ENCODE measurements around the gene HCN4.

HCN4 gene

DNA sequence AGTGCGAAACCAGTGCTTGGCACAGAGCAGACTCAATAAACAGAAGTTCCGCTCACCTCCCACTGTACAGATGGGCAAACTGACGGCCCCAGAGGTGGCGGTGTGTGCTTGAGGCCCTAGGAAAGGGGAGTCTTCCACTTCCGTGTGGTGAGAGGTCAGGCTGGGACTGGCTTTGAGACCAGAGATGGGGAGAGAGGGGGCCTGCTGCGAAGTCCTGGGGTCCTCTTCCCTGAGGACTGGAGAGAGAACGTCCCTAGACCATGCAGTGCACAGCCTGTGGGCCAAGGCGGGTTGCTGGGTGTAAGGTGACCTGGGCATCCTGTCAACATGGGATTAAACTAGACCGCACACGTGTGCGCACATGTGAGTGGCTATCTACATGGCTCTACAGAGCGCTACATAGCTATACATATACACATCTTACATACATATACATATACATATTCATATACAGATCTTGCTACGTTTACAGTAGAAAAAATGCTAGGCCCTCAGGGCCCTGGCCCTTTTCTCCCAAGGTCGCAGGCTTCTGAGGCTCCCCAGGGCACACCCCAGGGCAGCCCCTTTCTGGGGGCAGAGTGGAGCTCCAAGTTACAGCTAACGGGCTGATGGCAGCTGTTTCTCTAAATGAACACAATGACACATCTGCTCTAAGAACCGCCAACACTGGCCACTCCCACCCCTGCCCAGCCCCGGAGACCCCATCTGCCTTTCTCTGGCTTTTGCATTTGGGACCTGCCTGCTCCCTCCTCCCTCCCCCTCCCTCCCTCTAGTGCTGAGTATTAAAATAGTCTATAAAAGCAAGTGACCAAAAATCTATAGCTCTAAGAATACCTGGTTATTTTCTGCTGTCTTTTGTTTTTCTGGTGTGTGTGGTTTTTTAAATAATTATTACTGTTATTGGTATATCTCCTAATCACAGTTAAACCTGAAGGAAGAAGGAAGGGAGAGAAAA, 47.0 kb downstream of the HCN4 start:
- CTCF ChIA-PET = no interaction called here
- DNase-seq (ENCODE audit: low read depth, low spot score) = no peak
- TF ChIP-seq CTCF (IDR thresholded peaks at IDR 0.05; ENCODE audit: insufficient read depth, low read length, missing control alignments) = no peak
- no peak overlapping the region for H3K4me3 ChIP-seq (ENCODE audit: low read depth, low read length)
- POLR2A ChIA-PET = no interaction called here

- POLR2A ChIA-PET = no interaction called here
Observed at GRCh38 chr15:73320619-73321180, 48.1 kb downstream of the HCN4 start.

DNA sequence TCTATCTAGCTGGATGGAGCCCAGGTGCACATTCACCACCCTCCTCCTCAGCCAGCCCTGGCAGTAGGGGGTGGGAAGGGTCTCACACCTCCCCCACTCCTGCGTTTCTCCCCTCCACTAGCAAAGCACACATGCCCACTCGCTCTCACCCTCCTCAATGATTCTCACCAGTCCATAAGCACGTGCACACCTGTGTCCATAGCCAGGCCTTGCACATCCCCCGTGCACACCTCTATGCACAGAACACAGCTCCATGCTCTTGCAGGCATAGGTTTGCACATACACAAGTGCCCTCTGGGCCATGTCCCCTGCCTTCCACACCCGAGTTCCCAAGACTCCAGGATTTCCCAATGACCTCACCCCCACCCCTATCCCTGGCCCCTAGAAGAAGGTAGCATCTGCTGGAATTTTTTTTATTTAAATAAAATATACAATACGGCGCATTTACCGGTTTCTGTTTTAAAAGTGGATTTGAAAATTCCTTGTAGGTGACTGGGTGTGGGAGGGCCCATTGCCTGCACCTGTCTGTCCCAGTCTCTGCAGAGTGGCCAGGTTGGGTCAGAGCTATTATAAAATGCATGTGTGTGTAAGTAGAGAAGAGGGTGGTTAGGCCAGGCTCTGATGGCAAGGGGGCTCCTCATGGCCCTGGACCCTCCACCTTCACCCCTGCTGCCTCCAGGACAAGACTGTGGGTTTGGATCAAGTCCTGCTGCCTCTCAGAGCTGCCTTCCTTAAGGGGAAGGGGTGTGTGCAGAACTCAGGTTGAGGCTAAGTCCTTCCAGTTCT, 49.1 kb downstream of the HCN4 start:
- no peak overlapping the region for H3K4me3 ChIP-seq (ENCODE audit: low read depth, low read length)
- DNase-seq (ENCODE audit: low read depth, low spot score) = no peak
- ChIA-PET CTCF (no interaction called here), POLR2A (no interaction called here)
- TF ChIP-seq CTCF (IDR thresholded peaks at IDR 0.05; ENCODE audit: insufficient read depth, low read length, missing control alignments) = no peak

More at GRCh38 chr15:73320619-73321180, 48.1 kb downstream of the HCN4 start:
- DNase-seq (ENCODE audit: low read depth, low spot score) = no peak
- CTCF ChIA-PET = no interaction called here
- H3K4me3 ChIP-seq (ENCODE audit: low read depth, low read length) = no peak overlapping the region
- TF ChIP-seq CTCF (IDR thresholded peaks at IDR 0.05; ENCODE audit: insufficient read depth, low read length, missing control alignments) = no peak

DNA sequence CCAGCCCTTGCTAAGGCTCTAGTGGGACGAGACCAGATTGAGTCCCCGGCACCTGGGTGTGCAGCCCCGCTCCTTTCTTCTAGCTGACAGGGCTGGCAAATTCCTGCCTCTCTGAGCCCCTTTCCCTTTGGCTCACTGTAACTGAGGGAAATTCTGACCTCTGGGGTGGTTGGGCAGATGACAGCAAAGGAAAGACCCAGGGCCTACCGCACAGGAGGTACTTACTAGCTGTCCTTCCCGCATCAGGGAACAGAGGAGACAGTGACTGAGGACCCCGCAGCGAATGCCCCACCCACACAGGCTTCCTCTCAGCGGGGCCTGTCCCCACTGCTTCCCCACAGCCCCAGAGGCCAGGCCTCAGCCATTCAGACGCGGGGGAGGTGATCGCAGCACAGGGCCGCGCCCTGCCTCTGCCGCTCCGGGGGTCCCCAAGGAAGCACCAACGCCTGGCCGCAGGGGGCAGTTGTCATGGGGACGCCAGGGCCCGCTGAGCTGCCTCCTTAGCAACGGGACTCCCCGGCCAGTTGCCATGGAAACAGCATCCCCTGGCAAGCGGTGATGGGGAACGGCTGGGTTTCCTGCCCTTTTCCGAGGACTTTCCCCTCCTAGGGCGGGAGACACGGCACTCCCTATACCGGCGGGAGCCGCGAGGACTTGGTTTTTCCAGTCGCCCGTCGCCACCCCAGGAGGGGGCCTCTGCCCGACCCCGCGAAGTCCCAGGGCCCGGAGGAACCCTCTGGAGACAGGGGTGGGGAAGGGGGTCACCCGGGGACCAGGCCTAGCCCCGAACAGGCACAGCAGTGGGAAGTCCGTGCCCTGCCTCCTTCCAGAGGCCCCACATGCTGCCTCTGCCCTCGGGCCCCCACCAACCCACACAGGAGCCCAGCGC, 50.1 kb downstream of the HCN4 start:
- DNase-seq (ENCODE audit: low read depth, low spot score) = no peak
- CTCF ChIA-PET = no interaction called here
- POLR2A ChIA-PET = no interaction called here
- no peak for TF ChIP-seq CTCF (IDR thresholded peaks at IDR 0.05; ENCODE audit: insufficient read depth, low read length, missing control alignments)
- H3K4me3 ChIP-seq (ENCODE audit: low read depth, low read length) = no peak overlapping the region

DNA sequence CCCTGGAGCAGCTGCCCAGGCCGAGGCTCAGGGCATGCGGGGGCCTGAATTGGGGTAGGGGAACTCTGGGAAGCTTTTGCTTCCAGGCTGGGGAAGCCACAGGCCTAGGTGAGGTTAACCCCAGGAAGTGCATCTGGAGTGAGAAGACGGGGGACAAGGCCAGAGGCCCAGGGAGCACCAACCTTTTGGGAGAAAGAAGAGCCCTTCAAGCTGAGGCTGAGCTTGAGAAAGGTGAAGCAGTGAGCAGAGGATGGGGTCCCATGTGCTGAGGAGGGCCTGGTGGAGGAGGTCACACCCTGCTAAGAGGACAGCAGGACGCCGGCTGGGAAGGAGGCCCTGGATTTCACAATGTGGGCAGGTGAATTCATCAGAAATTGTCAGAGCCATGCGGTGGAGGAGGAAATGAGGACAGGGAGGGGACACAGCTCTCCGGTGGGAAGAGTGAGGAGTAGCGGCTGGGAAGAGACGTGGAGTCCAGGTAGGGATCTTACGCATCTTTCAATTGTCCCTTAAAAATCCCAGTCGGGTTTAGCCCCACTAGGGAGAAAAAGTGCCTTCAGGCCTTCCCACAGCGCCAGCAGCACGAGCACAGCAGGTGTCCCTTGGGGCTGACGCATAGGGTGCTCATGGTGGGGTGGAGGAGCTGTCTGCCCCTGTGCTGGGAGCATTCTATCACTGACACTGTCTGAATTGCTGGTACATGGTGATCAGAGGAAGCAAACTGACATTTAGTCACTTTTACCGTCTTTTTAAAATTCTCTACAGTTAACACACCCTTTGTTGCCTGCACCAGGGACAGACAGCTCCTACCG, 50.9 kb downstream of the HCN4 start:
- POLR2A ChIA-PET = no interaction called here
- CTCF ChIA-PET = interaction anchor here (1.4 kb wide), 1 partner anchor 12 kb away, joined by 3 read pairs; no protein-coding TSS in a partner anchor
- TF ChIP-seq CTCF (IDR thresholded peaks at IDR 0.05; ENCODE audit: insufficient read depth, low read length, missing control alignments) = no peak
- no peak overlapping the region for H3K4me3 ChIP-seq (ENCODE audit: low read depth, low read length)
- no peak for DNase-seq (ENCODE audit: low read depth, low spot score)

Data from AG04449 (cell line).